Esophagus mucosa (tissue), 1 donor: ENCODE data around the gene CNGB1. TPM values are rescaled to one million over a fixed set of nuclear protein-coding genes. Genes with fewer than 3 reads are reported as not detected.
"Not testable (repeated sequence)": the region's sequence is repeated elsewhere in the genome, so short reads cannot be mapped to it uniquely, and the experiment has no call there.

Experiments
- ATAC-seq: fragments of 200-7000 bp; cut with Tn5 transposase; one replicate; pipeline ENCODE4 v1.9.1; 2020
- total RNA-seq: library from RNA; stranded (reverse); gene quantifications from one replicate; pipeline ENCODE4 v1.2.4, GENCODE V29; 2023
- donor health status: DM: yes; HTN: yes; CAD: no.

Gene CNGB1
- total RNA-seq, 1 donor from 2014 or later = 0.32 TPM

DNA sequence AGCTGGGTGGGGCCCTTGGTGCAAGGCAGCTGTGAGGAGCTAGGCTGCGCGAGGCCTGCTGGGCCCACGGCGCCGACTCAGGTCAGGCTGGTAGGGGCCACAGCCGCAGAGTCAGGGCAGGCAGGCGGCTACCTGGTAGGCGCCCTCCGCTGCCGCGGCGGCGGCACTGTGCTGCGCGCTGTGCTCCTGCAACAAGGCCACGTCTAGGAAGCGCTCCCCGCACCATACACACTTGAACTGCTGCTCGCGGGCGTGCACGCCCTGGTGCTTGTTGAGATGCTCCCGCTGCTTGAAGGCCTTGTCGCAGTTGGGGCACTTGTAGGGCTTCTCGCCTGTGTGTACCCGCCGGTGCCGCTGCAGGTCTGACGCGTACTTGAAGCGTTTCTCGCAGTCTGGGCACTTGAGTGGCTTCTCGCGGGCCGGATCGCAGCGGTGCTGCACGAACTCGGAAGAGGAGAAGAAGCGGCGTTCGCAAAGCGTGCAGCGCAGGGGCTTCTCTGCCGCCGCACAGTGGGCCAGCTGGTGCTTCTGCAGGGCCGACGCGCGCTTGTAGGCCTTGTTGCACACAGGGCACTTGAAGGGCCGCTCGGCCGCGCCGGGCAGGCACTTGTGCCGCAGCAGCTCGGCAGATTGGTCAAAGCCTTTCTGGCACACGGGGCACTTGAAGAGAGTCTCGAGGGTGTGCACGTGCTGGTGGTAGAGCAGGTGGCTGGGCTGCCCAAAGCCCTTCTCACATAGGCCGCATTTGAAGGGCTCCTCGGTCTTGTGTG is 25.7 kb upstream of the CNGB1 start:
- ATAC-seq = no peak

DNA sequence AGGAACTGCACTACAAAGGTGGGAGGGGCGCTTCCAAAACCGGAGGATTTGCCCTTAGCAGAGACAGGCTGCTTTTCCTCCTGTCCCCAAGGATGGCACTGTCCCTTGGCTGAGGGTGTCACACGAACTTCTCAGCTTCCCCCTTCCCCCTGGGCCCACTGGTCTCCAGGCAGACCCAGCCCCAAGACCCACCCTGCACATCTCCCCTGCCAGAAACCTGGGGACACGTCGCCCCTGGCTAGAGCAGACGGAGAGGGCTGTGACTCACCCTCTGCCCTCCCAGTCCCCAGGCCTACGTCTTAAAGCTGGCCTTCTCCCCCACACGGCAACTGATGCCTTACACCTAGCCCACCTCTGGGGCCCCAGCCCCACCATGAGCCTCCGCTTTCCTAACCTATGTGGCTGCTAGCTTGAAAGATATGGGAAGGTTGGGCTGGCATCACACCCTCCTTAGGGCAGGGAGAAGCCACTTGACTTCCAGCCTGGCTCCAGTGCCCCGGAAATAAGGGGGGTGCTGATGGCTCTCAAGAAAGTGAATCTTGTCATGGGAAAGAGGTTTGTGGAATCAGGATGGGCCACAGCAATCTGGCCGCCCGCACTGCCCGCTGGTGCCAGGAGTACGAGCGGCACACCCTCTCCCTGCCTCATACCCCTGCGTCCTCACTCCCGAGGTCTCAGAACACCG is 24.9 kb upstream of the CNGB1 start:
- no peak for ATAC-seq

DNA sequence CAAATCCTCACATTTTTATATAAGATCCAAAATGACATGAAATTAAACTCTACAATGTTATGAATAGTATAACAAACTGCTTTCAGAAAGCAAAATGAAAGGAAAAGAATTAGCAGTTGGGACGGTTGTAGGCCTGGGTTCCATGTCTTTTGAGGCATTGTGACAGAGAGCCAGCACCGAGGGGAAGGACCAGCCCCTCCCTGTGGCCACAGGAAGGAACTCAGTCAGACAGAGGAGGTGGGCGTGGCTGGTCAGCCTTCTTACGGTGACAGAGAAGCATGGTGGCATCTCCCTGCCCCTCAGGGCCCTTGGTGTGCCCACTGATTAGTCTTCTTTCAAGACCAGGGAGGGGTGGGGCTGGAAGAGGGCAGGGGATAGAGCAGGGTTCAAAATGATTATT is 23.9 kb upstream of the CNGB1 start:
- ATAC-seq = peak; percentile 42

DNA sequence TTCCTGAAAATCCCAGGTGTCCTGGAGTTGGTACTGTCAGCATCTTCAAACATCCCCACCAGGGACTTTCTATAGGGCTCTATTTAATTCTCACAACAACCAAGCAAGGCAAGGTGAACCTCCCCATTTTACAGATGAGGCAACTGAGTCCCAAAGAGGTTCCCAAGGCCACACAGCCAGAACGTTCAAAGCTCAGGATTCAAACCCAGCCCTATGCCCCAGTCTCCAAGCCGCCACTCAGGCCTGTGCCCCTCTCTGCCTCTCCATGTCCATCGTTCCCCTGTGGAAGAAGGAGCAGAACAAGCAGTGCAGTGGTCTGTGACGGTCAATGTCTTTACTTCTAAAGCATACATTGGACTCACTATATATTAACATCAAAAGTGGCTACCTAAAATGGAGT is 23.4 kb upstream of the CNGB1 start:
- ATAC-seq = no peak

- ATAC-seq = no peak
Measured at GRCh38 chr16:57993897-57994296, 23.0 kb upstream of the CNGB1 start.

GRCh38 chr16:57993438-57993837 is 22.5 kb upstream of the CNGB1 start:
- ATAC-seq = peak; percentile 2

GRCh38 chr16:57992084-57992483 is 21.2 kb upstream of the CNGB1 start:
- no peak for ATAC-seq

DNA sequence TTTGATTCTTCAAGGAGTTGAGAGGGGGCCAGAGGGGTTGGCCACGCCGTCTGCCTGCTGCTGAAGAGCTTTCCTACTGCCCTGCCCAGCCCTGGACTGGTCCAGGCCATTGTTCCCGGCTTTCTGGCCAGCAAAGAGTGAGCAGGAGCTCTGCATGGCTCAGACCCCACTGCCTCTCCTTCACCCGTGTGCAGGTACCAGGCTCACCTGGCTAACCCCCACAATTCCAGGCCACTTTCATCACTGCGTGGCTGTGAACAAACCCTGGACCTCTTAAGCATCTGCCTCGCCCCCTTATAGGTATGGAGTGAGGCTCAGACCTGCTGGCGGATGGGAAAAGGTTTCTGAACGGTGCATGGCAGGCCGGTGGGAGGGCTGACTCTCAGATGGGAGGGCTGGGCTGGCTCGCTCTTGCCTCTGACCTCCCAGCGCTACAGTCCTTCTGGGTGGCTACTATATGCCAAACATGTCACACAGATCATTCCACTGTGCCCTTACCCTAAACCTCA is 20.7 kb upstream of the CNGB1 start:
- no peak for ATAC-seq

DNA sequence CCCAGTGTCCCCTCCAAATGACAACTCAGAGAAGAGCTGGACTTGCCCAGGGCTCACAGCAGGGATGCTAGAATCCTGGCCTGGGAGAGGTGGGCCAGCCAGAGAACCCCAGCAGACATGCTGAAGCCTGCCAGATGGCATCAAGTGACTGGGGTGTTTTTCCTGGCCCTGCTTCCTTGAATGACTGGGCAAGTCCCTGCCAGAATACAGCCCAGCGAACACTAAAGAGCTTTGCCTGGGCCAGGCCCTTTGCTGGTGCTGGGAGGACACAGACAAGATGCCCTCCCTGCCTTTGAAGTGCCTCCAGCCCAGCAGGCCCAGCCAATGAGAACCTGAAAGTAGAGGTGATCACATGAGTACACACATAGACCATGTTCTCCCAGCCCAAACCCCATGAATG is 18.0 kb upstream of the CNGB1 start:
- peak; percentile 63 for ATAC-seq

DNA sequence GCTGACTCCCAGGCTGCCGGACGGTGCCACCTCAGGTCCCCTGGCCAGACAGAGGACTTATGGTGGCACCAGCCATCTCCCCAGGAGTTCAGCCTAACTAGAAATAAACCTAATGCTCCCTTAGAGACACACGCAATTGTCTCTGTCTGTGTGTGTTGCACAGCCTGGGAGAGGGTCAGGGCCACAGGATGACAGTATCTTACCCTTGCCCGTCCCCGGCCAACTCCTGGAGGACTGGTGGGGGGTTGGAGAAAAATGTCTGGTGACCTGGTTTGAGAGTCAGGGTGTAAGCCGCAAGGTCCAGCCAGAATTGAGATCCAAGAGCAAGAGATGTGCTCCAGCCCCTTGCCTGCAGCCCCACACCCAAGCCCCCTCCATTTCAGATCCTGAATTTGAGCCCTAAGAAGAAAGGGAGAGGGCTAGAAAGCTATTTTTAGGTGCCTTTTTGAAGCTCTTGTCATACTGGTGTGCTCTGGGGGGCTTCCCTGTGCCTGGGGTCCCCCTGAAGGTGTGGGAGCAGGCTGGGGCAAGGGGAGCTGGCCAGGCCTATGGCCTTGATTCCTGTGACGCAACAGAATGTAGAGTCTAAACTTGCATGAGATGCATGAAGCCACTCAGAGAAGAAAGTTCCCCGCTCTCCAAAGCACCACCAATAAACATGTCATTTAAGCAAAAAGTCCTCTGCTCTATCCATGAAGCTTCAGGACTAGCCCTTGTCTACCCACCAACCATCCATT is 16.7 kb upstream of the CNGB1 start:
- ATAC-seq = no peak

- ATAC-seq = no peak
Measured at GRCh38 chr16:57986196-57986595, 15.3 kb upstream of the CNGB1 start.

DNA sequence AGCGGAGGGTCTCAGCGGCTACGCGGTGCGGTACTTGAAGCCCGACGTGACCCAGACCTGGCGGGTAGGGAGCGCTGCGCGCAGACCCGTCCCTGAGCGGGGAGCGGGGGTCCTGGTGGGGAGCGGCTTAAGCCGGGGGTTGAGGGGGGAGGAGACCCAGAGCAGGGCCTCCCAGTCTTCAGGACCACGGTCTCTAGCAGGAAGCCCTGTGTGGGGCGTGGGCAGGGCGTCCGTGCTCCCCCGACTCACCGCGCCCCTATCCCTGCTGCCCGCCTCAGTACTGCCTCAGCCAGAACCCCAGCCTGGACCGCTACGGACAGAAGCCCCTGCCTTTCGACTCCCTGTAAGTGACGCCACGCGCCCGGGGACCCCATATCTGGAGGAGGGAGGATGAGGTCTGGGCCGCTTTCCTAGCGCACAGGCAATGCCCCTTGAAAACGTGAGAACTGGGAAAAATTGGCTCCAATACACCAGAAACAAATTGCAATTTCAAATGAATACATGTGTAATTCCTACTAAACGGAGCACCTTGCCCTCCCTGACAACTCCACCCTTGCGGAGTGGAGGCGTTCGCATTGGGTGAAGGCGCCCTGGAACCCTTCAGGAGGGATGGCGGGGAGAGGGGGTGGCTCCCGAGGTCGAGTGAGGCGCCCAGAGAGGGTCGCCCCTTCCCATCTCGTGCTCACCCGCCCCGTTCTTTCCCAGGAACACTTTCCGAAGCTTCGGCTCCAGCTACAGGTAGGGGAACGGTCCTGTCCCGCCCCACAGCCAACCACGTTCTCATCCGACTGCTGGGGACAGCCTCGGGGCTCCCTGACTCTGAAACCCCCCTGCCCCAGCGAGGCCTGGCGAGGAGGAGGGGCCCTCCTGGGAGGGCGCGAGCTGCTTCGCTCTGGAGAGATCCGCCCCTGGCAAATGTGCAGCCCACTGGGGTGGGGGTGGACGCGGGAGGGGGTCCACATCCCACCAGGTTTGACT is 14.6 kb upstream of the CNGB1 start:
- peak; percentile 28 for ATAC-seq

DNA sequence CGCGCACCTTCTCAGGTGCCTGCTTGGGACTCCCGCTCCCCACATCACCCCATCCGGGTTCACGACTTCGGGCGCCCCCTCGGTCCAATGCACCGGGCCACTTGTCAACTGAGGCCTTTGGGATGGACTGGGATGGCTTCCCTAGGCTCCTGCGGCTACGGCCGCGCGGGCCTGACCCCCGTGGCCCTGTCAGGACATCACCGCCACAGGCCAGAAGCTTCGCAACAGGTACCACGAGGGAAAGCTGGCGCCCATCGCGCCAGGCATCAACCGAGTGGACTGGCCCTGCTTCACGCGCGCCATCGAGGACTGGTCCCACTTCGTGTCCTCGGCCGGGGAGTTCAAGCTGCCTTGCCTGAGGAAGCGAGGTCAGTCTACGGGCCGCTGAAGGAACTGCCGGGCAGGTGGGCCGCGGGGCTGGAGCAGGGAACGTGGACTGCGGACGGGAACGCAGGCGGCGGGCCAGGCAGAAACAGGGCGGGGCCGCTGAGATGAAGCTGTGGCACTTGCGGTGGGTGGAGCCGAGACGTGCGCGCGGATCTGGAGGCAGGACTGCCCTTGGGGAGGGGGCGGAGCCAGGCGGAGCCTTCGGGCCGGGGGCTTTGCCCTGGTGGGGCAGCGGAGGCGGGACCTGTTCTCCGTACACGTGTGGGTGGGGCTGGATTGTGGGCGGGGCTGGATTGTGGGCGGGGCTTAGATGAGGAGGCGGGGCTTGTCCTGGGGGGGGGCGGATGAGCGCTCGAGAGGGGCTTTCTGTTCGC is 13.7 kb upstream of the CNGB1 start:
- peak; percentile 91 for ATAC-seq

GRCh38 chr16:57982385-57982784 is 11.5 kb upstream of the CNGB1 start:
- ATAC-seq = no peak

- ATAC-seq = no peak
Measured at GRCh38 chr16:57981636-57982035, 10.7 kb upstream of the CNGB1 start.

DNA sequence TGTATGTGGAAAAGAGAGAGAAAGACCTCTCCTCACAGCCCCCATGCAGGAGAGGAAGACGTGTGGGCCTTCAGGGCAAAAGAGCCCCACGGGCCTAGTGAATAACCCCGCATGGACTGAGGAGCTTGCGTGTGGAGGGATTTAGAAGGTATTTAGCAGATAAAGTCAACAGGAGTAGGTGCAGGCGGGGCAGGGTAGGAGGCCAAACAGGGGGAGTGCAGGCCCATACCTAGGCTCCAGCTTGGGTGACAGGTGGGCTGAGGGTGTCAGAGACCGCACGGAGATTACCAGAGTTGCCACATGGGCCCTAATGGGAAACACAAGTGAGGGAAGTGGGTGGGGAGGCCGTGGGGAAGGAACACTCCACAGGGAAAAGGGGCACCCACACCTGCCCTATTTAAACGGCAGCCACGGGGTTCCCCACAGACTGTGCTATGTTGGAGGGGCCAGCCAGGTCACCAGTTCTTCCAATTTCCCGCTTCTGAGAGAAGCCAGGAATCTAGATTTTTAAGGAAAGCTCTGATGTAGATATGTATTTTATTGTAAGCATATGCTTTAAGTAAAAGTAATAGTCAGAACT is 8.2 kb upstream of the CNGB1 start:
- no peak for ATAC-seq

DNA sequence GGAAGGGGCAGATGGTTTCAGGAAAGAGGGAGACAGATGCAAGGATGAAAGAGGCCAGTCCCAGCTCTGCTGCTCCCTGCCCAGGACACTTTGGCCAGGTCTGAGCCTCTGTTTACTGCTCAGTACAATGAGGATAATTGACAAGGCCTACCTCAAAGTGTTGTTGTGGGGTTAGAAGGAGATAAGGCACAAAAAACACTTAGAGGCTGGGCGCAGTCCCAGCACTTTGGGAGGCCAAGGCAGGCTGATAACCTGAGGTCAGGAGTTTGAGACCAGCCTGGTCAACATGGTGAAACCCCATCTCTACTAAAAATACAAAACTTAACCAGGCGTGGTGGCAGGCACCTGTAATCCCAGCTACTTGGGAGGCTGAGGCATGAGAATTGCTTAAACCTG is 7.1 kb upstream of the CNGB1 start:
- ATAC-seq = not testable (repeated sequence)

- ATAC-seq = peak; percentile 25
Measured at GRCh38 chr16:57977418-57978069, 6.6 kb upstream of the CNGB1 start.

- ATAC-seq = peak; percentile 47
Measured at GRCh38 chr16:57976331-57976796, 5.4 kb upstream of the CNGB1 start.

GRCh38 chr16:57972306-57972705 is 1.4 kb upstream of the CNGB1 start:
- no peak for ATAC-seq
